PC-3 (cell line): Measurements from ENCODE around the gene KANK4. TPM values are rescaled to one million over a fixed set of nuclear protein-coding genes. Genes with fewer than 3 reads are reported as not detected.

Source experiments
- ATAC-seq: fragments of 200-7000 bp; cut with Tn5 transposase; 2 replicates; pipeline ENCODE4 v1.9.1; 2020; ENCODE audit warnings: mild to moderate bottlenecking, moderate library complexity
- BruUV-seq: library from RNA; stranded (reverse); fragments of 400-500 nt; replicated peaks from 2 replicates; lab custom pipeline; 2021; lab: Mats Ljungman, UMichigan
- CTCF ChIA-PET: fragments of 300-600 bp; sonication (Branson Sonifier 250); formaldehyde crosslinking; loops from one replicate; lab custom pipeline; 2022; ENCODE audit warnings: antibody characterized with exemption; lab: Charles Lee
- POLR2A ChIA-PET: fragments of 300-600 bp; sonication (Branson Sonifier 250); formaldehyde crosslinking; loops from one replicate; lab custom pipeline; 2022; ENCODE audit warnings: antibody characterized with exemption; ENCODE audit not compliant: unreplicated experiment; lab: Charles Lee
- DNase-seq: peaks from one replicate; pipeline ENCODE4 v3.0.0-alpha.2; 2015
- H2AFZ ChIP-seq: fragments of 300-600 bp; sonication (generic); 2 replicates; pipeline ENCODE4 v1.6.0; 2016; ENCODE audit warnings: antibody characterized with exemption, low read length
- H3F3A ChIP-seq: fragments of 300-600 bp; sonication (generic); one replicate; pipeline ENCODE4 v1.6.0; 2017; ENCODE audit warnings: antibody characterized with exemption, low read length, control low read depth, mild to moderate bottlenecking; ENCODE audit not compliant: unreplicated experiment
- H3K27ac ChIP-seq: fragments of 300-600 bp; sonication (generic); 2 replicates; pipeline ENCODE4 v1.5.1; 2016; ENCODE audit warnings: mild to moderate bottlenecking, low read length
- H3K27me3 ChIP-seq: fragments of 300-600 bp; sonication (generic); 2 replicates; pipeline ENCODE4 v1.6.1; 2016; ENCODE audit warnings: low read length, mixed read lengths
- H3K36me3 ChIP-seq: fragments of 300-600 bp; sonication (generic); 2 replicates; pipeline ENCODE4 v1.6.1; 2016; ENCODE audit warnings: low read depth, mixed run types, low read length, mixed read lengths
- H3K4me1 ChIP-seq: fragments of 300-600 bp; sonication (generic); 2 replicates; pipeline ENCODE4 v1.5.1; 2016; ENCODE audit warnings: low read length; ENCODE audit not compliant: insufficient read depth
- H3K4me2 ChIP-seq: fragments of 300-600 bp; sonication (generic); 2 replicates; pipeline ENCODE4 v1.6.0; 2016; ENCODE audit warnings: low read length
- H3K4me3 ChIP-seq: fragments of 300-600 bp; sonication (generic); 2 replicates; pipeline ENCODE4 v1.5.1; 2016; ENCODE audit warnings: mild to moderate bottlenecking, low read length, mixed read lengths
- H3K79me2 ChIP-seq: fragments of 300-600 bp; sonication (generic); 2 replicates; pipeline ENCODE4 v1.6.1; 2017; ENCODE audit warnings: low read length, mixed read lengths
- H3K9ac ChIP-seq: fragments of 300-600 bp; sonication (generic); 2 replicates; pipeline ENCODE4 v1.6.0; 2016; ENCODE audit warnings: mild to moderate bottlenecking, low read length
- H3K9me2 ChIP-seq: fragments of 300-600 bp; sonication (generic); replicated peaks from 2 replicates; pipeline ENCODE4 v1.6.1; 2016; ENCODE audit warnings: mixed run types, low read length, mixed read lengths
- H3K9me3 ChIP-seq: fragments of 300-600 bp; sonication (generic); 2 replicates; pipeline ENCODE4 v1.6.1; 2016; ENCODE audit warnings: low read length, mixed read lengths
- H4K20me1 ChIP-seq: fragments of 300-600 bp; sonication (generic); 2 replicates; pipeline ENCODE4 v1.6.1; 2016; ENCODE audit warnings: low read length, mixed read lengths
- EZH2 ChIP-seq: fragments of 300-600 bp; sonication (generic); IDR thresholded peaks from one replicate; pipeline ENCODE4 v1.6.1; 2017; ENCODE audit warnings: antibody characterized with exemption, mild to moderate bottlenecking, low read length; ENCODE audit not compliant: unreplicated experiment
- EZH2phosphoT487 ChIP-seq: fragments of 300-600 bp; sonication (generic); IDR thresholded peaks from 2 replicates; pipeline ENCODE4 v1.6.1; 2018; ENCODE audit warnings: mild to moderate bottlenecking, antibody characterized with exemption, low read length, borderline replicate concordance
- intact Hi-C: fragments of 100-400 bp; cut with micrococcal nuclease; formaldehyde crosslinking; loops from 2 replicates; pipeline ENCODE4 v1.9.0; 2023
- total RNA-seq: library from RNA; depleted of rRNA; stranded (reverse); fragments of >200 nt; gene quantifications from 2 replicates; pipeline ENCODE4 v1.2.3, GENCODE V29; 2014
- TF ChIP-seq, protein P1 (sequence below): fragments of 300-600 bp; sonication (generic); conservative IDR thresholded peaks from 2 replicates; pipeline ENCODE4 v1.5.1; 2017; ENCODE audit warnings: antibody characterized with exemption, low read depth, mild to moderate bottlenecking, low read length

Gene KANK4
- total RNA-seq, 1 experiment from 2014 or later = not detected

GRCh38 chr1:62263814-62264353 is 55.4 kb downstream of the KANK4 start:
- Histone ChIP-seq H3K4me3 (no peak overlapping the region), H3K9ac (no peak overlapping the region), H3K27ac (no peak overlapping the region), H3F3A (no peaks in the 10 kb centered on the region), H3K79me2 (no peaks in the 10 kb centered on the region), H3K4me1 (no peaks in the 10 kb centered on the region), H3K4me2 (no peak overlapping the region), H3K36me3 (no peaks in the 10 kb centered on the region), H4K20me1 (no peaks in the 10 kb centered on the region), H2AFZ (no peak overlapping the region), H3K9me3 (no peaks in the 10 kb centered on the region), H3K9me2 (no peaks in the 10 kb centered on the region), H3K27me3 (0 out of 2 replicates have a peak, but pooled peaks cover 5% of the 10 kb centered on the region)
- DNase-seq (no peak), ATAC-seq (no peak)
- TF ChIP-seq EZH2phosphoT487 (no peak), EZH2 (no peak)
- TF ChIP-seq, protein P1, sequence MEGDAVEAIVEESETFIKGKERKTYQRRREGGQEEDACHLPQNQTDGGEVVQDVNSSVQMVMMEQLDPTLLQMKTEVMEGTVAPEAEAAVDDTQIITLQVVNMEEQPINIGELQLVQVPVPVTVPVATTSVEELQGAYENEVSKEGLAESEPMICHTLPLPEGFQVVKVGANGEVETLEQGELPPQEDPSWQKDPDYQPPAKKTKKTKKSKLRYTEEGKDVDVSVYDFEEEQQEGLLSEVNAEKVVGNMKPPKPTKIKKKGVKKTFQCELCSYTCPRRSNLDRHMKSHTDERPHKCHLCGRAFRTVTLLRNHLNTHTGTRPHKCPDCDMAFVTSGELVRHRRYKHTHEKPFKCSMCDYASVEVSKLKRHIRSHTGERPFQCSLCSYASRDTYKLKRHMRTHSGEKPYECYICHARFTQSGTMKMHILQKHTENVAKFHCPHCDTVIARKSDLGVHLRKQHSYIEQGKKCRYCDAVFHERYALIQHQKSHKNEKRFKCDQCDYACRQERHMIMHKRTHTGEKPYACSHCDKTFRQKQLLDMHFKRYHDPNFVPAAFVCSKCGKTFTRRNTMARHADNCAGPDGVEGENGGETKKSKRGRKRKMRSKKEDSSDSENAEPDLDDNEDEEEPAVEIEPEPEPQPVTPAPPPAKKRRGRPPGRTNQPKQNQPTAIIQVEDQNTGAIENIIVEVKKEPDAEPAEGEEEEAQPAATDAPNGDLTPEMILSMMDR = no peak
- intact Hi-C loops = no loop called here
- ChIA-PET POLR2A (no interaction called here), CTCF (no interaction called here)
- no TSS peak for BruUV-seq

DNA sequence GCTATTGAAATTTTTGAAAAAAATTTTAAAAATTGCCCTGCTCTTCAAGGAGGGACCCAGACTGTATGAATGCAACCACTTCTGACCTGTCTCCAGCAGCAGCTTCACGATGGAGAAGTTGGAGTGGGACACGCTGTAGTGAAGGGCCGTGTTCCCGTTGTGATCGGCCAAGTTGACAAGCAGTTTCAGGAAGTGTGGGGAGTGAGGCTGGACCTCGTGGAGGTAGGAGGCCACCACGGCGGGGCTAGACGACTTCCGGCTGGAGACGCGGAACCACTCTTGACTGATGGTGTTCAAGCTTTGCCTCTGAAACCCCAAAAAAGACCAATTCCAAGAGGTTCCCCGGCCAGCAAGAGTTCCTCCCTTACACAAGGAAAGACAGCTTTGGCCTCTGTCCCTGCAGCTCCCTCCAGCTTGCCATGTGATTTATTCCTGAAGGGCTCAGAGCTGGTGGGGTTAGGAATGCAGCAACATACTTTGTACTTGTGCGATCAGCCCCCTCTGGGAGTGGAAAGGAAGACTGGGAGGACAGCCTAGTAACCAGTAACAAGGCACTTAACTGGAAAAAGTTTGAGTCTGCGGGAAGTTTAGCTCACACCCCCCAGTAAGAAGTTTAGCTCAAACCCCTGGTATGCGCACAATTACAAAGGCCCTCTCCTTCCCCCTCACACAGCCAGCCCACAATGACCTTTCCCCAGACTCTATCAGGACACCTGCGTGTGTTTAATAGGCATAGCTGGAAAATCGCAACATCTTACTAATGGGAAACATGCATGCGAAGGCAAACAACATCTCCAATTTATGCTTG is 56.0 kb downstream of the KANK4 start:
- Histone ChIP-seq H3K9me2 (no peaks in the 10 kb centered on the region), H3K27me3 (0 out of 2 replicates have a peak, but pooled peaks cover 5% of the 10 kb centered on the region), H3K79me2 (no peaks in the 10 kb centered on the region), H3K4me2 (no peak overlapping the region), H3K9ac (no peak overlapping the region), H4K20me1 (no peaks in the 10 kb centered on the region), H3K27ac (no peak overlapping the region), H3K36me3 (no peaks in the 10 kb centered on the region), H2AFZ (no peak overlapping the region), H3K4me1 (no peaks in the 10 kb centered on the region), H3K9me3 (no peaks in the 10 kb centered on the region), H3K4me3 (no peak overlapping the region), H3F3A (no peaks in the 10 kb centered on the region)
- intact Hi-C loops = no loop called here
- DNase-seq = no peak
- TF ChIP-seq, protein P1 = no peak
- TF ChIP-seq EZH2 = no peak
- BruUV-seq = no TSS peak
- ATAC-seq = no peak
- ChIA-PET CTCF (no interaction called here), POLR2A (no interaction called here)

DNA sequence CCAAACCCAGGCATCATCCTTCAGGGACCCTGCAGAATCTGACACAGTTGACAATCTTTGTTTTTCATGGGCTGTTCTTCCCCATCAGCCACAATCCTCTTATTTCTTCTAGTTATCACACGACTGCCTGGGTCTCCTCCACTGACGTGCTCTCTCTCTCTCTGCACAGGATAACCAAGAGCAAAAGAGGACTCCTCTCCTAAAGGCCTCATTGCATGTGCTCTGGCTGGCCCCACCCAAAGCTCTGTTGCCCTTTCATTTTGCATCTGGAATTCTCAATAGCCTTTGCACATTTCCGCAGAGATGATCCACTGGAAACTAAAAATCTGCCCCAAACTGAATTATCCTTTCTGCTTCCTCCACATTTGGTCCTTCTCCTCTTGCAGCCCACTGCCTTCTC is 58.5 kb downstream of the KANK4 start:
- Histone ChIP-seq H3F3A (no peaks in the 10 kb centered on the region), H3K9ac (no peak overlapping the region), H3K4me1 (no peaks in the 10 kb centered on the region), H3K4me2 (no peak overlapping the region), H3K9me2 (no peaks in the 10 kb centered on the region), H2AFZ (no peak overlapping the region), H3K36me3 (no peaks in the 10 kb centered on the region), H4K20me1 (no peaks in the 10 kb centered on the region), H3K79me2 (no peaks in the 10 kb centered on the region), H3K9me3 (no peaks in the 10 kb centered on the region), H3K27me3 (0 out of 2 replicates have a peak, but pooled peaks cover 5% of the 10 kb centered on the region), H3K27ac (no peak overlapping the region), H3K4me3 (no peak overlapping the region)
- no peak for ATAC-seq
- DNase-seq = no peak
- ChIA-PET CTCF (no interaction called here), POLR2A (no interaction called here)
- BruUV-seq = no TSS peak
- TF ChIP-seq, protein P1 = no peak
- TF ChIP-seq EZH2 = no peak
- TF ChIP-seq EZH2phosphoT487 = no peak
- intact Hi-C loops = no loop called here
